GM21423 (cell line): ENCODE data around the gene ZFYVE16.
"Not testable (repeated sequence)": the region's sequence is repeated elsewhere in the genome, so short reads cannot be mapped to it uniquely, and the experiment has no call there.

Experiments
- ATAC-seq: cut with Tn5 transposase; IDR thresholded peaks from one replicate; pipeline ENCODE4 v1.9.1; 2021; ENCODE audit warnings: mild to moderate bottlenecking, moderate library complexity; ENCODE audit not compliant: unreplicated experiment

ZFYVE16 gene

GRCh38 chr5:80487444-80487828 lies 79.6 kb downstream of the ZFYVE16 start:
- ATAC-seq = no peak

- ATAC-seq = peak; percentile 86
These were observed 80.2 kb downstream of the ZFYVE16 start, which contains the start of gene FAM151B for GRCh38 chr5:80487829-80488721. FAM151B (plus strand) TSS chr5:80488100; CDS start chr5:80488124, 24 bp downstream.

GRCh38 chr5:80491296-80491695 lies 83.4 kb downstream of the ZFYVE16 start:
- no peak for ATAC-seq

DNA sequence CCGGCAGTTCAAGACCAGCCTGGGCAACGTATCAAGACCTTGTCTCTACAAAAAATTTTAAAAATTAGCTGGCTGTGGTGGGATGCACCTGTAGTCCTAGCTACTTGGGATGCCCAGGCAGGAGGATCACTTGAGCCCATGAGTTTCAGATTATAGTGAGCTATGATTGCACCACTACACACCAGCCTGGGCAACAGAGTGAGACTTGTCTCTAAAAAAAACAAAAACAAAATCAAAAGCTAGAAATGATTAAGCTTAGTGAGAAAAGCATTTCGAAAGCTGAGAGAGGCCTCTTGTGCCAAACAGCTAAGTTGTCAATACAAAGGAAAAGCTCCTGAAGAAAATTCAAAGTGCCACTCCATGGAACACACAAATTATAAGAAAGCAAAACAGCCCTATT lies 84.9 kb downstream of the ZFYVE16 start:
- no peak for ATAC-seq

DNA sequence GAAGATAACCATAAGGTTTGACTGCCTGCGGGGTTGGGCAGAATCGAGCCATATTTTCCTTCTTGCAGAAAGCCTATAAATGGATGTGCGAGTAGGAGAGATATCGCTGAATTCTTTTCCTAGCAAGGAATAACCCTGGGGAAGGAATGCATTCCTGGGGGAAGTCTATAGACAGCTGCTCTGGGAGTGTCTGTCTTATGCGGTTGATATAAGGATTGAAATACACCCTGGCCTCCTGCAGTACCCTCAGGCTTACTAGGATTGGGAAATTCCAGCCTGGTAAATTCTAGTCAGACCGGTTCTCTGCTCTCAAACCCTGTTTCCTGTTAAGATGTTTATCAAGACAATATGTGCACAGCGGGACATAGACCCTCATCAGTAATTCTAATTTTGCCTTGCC lies 85.6 kb downstream of the ZFYVE16 start:
- not testable (repeated sequence) for ATAC-seq

- ATAC-seq = no peak
These were observed 88.0 kb downstream of the ZFYVE16 start for GRCh38 chr5:80495891-80496290.

DNA sequence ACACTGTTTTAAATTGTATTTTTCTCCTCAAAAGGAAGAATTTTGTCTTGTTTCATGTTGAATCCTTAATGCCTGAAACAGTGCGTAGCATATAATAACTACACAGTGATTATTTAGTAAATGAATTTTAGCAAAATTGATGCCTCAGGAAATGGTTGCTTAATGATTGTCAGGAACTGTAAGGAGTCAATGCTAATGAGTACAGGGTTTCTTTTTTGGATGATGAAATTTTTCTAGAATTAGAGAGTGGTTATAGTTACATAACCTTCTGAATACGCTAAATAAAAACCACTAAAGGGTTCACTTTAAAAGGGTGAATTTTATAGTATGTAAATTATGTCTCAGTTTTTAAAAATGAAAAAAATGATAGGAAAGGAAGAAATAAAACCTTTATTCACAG lies 94.9 kb downstream of the ZFYVE16 start:
- ATAC-seq = no peak

DNA sequence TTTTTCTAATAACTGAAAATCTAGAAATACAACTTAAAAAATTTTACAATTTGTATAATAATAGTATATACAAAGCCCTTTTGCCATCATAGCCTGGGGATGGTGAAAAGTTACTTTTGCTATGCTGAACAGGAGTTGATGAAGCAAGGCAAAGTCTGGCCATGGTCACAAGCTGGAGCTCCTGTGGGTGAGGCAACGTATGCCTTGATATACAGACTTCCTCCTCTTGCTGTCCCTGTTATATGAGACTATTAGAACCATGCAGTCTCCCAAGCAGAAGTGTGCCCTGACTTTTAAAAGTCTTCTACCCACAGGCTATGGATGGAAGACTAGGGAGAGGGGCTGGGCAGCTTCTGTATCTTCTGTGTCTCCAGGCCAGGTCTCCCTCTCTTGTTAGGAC lies 95.8 kb downstream of the ZFYVE16 start:
- no peak for ATAC-seq

DNA sequence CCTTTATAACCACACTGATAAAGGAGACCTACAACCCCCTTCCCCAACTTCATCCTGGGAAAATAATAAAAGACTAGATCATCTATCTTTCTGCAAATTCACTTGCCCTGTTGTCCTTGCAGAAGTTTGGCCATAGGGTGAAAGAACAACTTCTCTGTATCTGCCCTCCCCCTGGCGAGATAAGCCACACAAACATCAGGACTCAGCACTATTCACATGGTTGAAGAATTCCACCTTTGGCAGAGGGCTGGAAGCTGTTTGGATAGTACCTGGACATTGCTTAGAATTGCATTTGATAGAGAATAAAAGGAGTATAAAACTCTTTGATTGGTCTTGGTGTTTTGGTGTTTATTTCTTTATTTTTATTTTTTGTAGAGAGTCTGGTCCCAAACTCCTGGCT lies 97.0 kb downstream of the ZFYVE16 start:
- no peak for ATAC-seq

- ATAC-seq = no peak
These were observed 99.8 kb downstream of the ZFYVE16 start for GRCh38 chr5:80507663-80508062.

DNA sequence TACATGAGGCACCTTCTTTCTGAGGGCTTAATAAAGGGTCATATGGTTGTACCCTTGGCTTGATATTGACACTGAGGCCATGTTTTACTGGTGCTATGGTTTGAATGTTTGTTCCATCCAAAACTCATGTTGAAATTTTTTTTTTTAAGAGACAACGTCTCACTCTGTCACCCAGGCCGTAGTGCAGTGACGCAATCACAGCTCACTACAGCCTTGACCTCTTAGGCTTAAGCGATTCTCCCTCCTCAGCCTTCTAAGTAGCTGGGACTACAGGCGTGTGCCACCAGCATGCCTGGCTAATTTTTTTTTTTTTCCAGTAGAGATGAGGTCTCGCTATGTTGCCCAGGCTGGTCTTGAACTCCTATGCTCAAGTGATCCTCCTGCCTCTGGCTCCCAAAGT lies 101.0 kb downstream of the ZFYVE16 start:
- ATAC-seq = no peak

DNA sequence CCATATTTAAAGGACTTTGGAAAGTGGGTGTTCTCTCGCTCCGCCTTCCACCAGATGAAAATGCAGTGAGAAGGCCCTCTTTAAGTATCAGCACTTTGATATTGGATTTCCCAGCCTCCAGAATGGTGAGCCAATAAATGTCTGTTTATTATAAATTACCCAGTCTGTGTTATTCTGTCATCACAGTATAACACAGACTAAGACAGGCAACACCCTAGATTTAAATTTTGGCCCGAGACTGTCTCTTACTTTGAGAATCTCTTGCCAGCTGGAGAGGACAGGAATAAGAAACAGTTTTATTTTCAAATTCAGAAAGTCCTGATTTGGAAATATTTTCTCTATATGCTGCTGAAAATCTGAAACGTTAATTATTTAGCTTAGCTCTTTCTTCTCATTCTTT lies 101.5 kb downstream of the ZFYVE16 start:
- ATAC-seq = no peak

GRCh38 chr5:80516826-80517225 lies 109.0 kb downstream of the ZFYVE16 start:
- no peak for ATAC-seq
